NCI-H128 (cell line): ENCODE data around the gene SHISAL1.

Experiments used
- DNase-seq: peaks from one replicate; lab custom pipeline; 2025; ENCODE audit not compliant: unreplicated experiment; lab: John Stamatoyannopoulos, UW

Gene SHISAL1

GRCh38 chr22:44196241-44196640 is 116.5 kb downstream of the SHISAL1 start:
- no peak for DNase-seq

- no peak for DNase-seq
Measured at GRCh38 chr22:44195189-44195871, 117.4 kb downstream of the SHISAL1 start.

GRCh38 chr22:44194569-44194968 is 118.2 kb downstream of the SHISAL1 start:
- no peak for DNase-seq
